SK-N-SH treated with all-trans-retinoic acid at 6 μM for 48 hours (cell line): Measurements from ENCODE around the gene BEND6.

Experiments
- CSDC2 ChIP-seq: fragments of 250-450 bp; sonication (Bioruptor Pico); IDR thresholded peaks from 2 replicates; pipeline ENCODE4 v1.5.0; 2020; ENCODE audit warnings: mild to moderate bottlenecking, moderate library complexity
- GLIS3 ChIP-seq: fragments of 250-450 bp; sonication (Bioruptor Pico); IDR thresholded peaks from 2 replicates; pipeline ENCODE4 v1.5.0; 2020; ENCODE audit warnings: mild to moderate bottlenecking, moderate library complexity
- ISL1 ChIP-seq: fragments of 250-450 bp; sonication (Bioruptor Pico); IDR thresholded peaks from 2 replicates; pipeline ENCODE4 v2.1.2; 2022; ENCODE audit warnings: mild to moderate bottlenecking, moderate library complexity
- RARB ChIP-seq: fragments of 250-450 bp; sonication (Bioruptor Pico); IDR thresholded peaks from 2 replicates; pipeline ENCODE4 v1.8.0; 2021; ENCODE audit warnings: mild to moderate bottlenecking, moderate library complexity
- TOX ChIP-seq: fragments of 250-450 bp; sonication (Bioruptor Pico); IDR thresholded peaks from 2 replicates; pipeline ENCODE4 v1.8.0; 2021; ENCODE audit warnings: mild to moderate bottlenecking, moderate library complexity, borderline replicate concordance
- ZC3H10 ChIP-seq: fragments of 250-450 bp; sonication (Bioruptor Pico); IDR thresholded peaks from 2 replicates; pipeline ENCODE4 v1.5.1; 2021; ENCODE audit warnings: mild to moderate bottlenecking, moderate library complexity
- ZFP3 ChIP-seq: fragments of 250-450 bp; sonication (Bioruptor Pico); IDR thresholded peaks from 2 replicates; pipeline ENCODE4 v1.5.0; 2020; ENCODE audit warnings: mild to moderate bottlenecking, moderate library complexity
- ZNF565 ChIP-seq: fragments of 450-650 bp; formaldehyde crosslinking; conservative IDR thresholded peaks from 2 replicates; pipeline ENCODE4 v1.5.0; 2020; ENCODE audit warnings: low read depth, mild to moderate bottlenecking, moderate library complexity
- ZNF8 ChIP-seq: fragments of 450-650 bp; formaldehyde crosslinking; IDR thresholded peaks from 2 replicates; pipeline ENCODE4 v1.5.0; 2020; ENCODE audit warnings: mild to moderate bottlenecking, moderate library complexity

GRCh38 chr6:56916849-56917551 is 37.9 kb upstream of the BEND6 start:
- TF ChIP-seq ISL1 (CRISPR knock-in tag) (peak; percentile 58), TOX (CRISPR knock-in tag) (no peak), RARB (CRISPR knock-in tag) (no peak), CSDC2 (CRISPR knock-in tag) (no peak), ZNF8 (CRISPR knock-in tag) (no peak), GLIS3 (CRISPR knock-in tag) (no peak), ZFP3 (CRISPR knock-in tag) (no peak), ZNF565 (CRISPR knock-in tag) (no peak), ZC3H10 (CRISPR knock-in tag) (no peak)
